B cell (primary cell): ENCODE measurements around the gene PRUNE2. TPM values are rescaled to one million over a fixed set of nuclear protein-coding genes. Genes with fewer than 3 reads are reported as not detected.

Source experiments
- ATAC-seq: fragments of 200-7000 bp; cut with Tn5 transposase; one replicate; pipeline ENCODE4 v1.10.0; 2021; ENCODE audit warnings: low read depth, mild to moderate bottlenecking, moderate number of reproducible peaks, moderate library complexity
- CTCF ChIA-PET: fragments of 350-600 bp; sonication (Branson Sonifier 250); formaldehyde crosslinking; loops from one replicate; lab custom pipeline; 2021; ENCODE audit warnings: antibody characterized with exemption, inconsistent platforms; lab: Charles Lee
- POLR2A ChIA-PET: fragments of 350-600 bp; sonication (Branson Sonifier 250); formaldehyde crosslinking; loops from one replicate; lab custom pipeline; 2021; ENCODE audit warnings: antibody characterized with exemption; lab: Charles Lee
- DNase-seq: peaks from one replicate; pipeline ENCODE4 v3.0.0; 2013
- H2AFZ ChIP-seq: 2 replicates; pipeline ENCODE4 v1.6.1; 2012; ENCODE audit warnings: mild to moderate bottlenecking, low read depth, low read length; ENCODE audit not compliant: insufficient read depth, poor library complexity, severe bottlenecking
- H3K27ac ChIP-seq, 2 donors: 1 replicate in 1 of 2; 2 replicates in 1 of 2; pipeline ENCODE4 v1.5.1; 2012 to 2013; ENCODE audit warnings: low read length in 2 of 2, mild to moderate bottlenecking in 2 of 2, moderate library complexity in 1 of 2
- H3K27me3 ChIP-seq, 4 experiments: fragments of 200-600 bp in 1 of 4; sonication (generic) in 1 of 4; replicated peaks in 1 of 4; 1 replicate in 2 of 4; 2 replicates in 2 of 4; pipeline versions ENCODE4 v1.6.1 to v1.7.0; 2013 to 2016; ENCODE audit warnings: low read length in 3 of 4, mild to moderate bottlenecking in 2 of 4, mixed read lengths in 1 of 4, moderate library complexity in 1 of 4; ENCODE audit not compliant: insufficient read depth in 4 of 4, control insufficient read depth in 3 of 4; ENCODE audit errors: control extremely low read depth in 1 of 4
- H3K36me3 ChIP-seq, 2 experiments: replicated peaks in 1 of 2; 1 replicate in 1 of 2; 2 replicates in 1 of 2; pipeline versions ENCODE4 v1.6.1 to v1.7.1; 2013; ENCODE audit warnings: low read length in 1 of 2; ENCODE audit not compliant: insufficient read depth in 2 of 2, control insufficient read depth in 1 of 2; ENCODE audit errors: control extremely low read depth in 1 of 2, extremely low read depth in 1 of 2
- H3K4me1 ChIP-seq, 2 donors: fragments of 200-600 bp in 1 of 2; sonication (generic) in 1 of 2; 1 replicate in 1 of 2; 2 replicates in 1 of 2; pipeline versions ENCODE4 v1.5.1 to v1.6.1; 2013 to 2017; ENCODE audit warnings: low read length in 2 of 2; ENCODE audit not compliant: control insufficient read depth in 2 of 2, insufficient read depth in 2 of 2
- H3K4me2 ChIP-seq: replicated peaks from 2 replicates; pipeline ENCODE3; 2012; ENCODE audit warnings: mild to moderate bottlenecking, low read depth, low read length; ENCODE audit not compliant: poor library complexity, severe bottlenecking
- H3K4me3 ChIP-seq, 5 experiments: fragments of 200-600 bp in 1 of 5; sonication (generic) in 1 of 5; 1 replicate in 3 of 5; 2 replicates in 2 of 5; pipeline versions ENCODE4 v1.5.1 to v1.7.0; 2011 to 2016; ENCODE audit warnings: low read length in 4 of 5, mild to moderate bottlenecking in 4 of 5, low read depth in 2 of 5, control low read depth in 1 of 5, moderate library complexity in 1 of 5; ENCODE audit not compliant: insufficient read depth in 1 of 5; ENCODE audit errors: control extremely low read depth in 1 of 5, extremely low read depth in 1 of 5
- H3K79me2 ChIP-seq: fragments of 200-600 bp; sonication (generic); one replicate; pipeline ENCODE4 v1.6.0; 2016; ENCODE audit warnings: low read length; ENCODE audit not compliant: control insufficient read depth, insufficient read depth
- H3K9ac ChIP-seq: fragments of 200-600 bp; sonication (generic); 2 replicates; pipeline ENCODE4 v1.6.1; 2017; ENCODE audit warnings: mild to moderate bottlenecking, low read length, moderate library complexity
- H3K9me3 ChIP-seq, 3 donors: one replicate each; pipeline versions ENCODE4 v1.6.1 to v1.7.1; 2013; ENCODE audit warnings: low read length in 2 of 3; ENCODE audit not compliant: control insufficient read depth in 2 of 3, insufficient read depth in 1 of 3; ENCODE audit errors: control extremely low read depth in 1 of 3
- H4K20me1 ChIP-seq: 2 replicates; pipeline ENCODE4 v1.6.0; 2012; ENCODE audit warnings: mild to moderate bottlenecking, low read length; ENCODE audit not compliant: insufficient read depth, control insufficient read depth, poor library complexity, severe bottlenecking
- H3K27ac Mint-ChIP-seq: one replicate; pipeline ENCODE4 v1.8.0; 2021; ENCODE audit warnings: mixed read lengths
- H3K27me3 Mint-ChIP-seq: one replicate; pipeline ENCODE4 v1.8.0; 2021; ENCODE audit warnings: mixed read lengths
- H3K4me1 Mint-ChIP-seq: one replicate; pipeline ENCODE4 v1.8.0; 2021; ENCODE audit warnings: mixed read lengths
- H3K4me3 Mint-ChIP-seq: one replicate; pipeline ENCODE4 v1.8.0; 2021; ENCODE audit warnings: mixed read lengths
- H3K9me3 Mint-ChIP-seq: one replicate; pipeline ENCODE4 v1.8.0; 2022; ENCODE audit warnings: mixed read lengths; ENCODE audit not compliant: insufficient read depth
- EZH2 ChIP-seq: IDR thresholded peaks from 2 replicates; pipeline ENCODE4 v1.6.1; 2012; ENCODE audit warnings: borderline replicate concordance, low read depth, mild to moderate bottlenecking, moderate library complexity, low read length; ENCODE audit not compliant: insufficient read depth, poor library complexity, severe bottlenecking
- WGBS: methylation state at CpG from one replicate; pipeline ENCODE4 v1.1.5; 2013; ENCODE audit warnings: missing lambda C conversion rate; ENCODE audit not compliant: insufficient coverage; 5-methylcytosine and 5-hydroxymethylcytosine counted together
- intact Hi-C: fragments of 100-400 bp; cut with micrococcal nuclease; formaldehyde crosslinking; loops from one replicate; pipeline ENCODE4 v1.10.0; 2022
- polyA plus RNA-seq: library from polyadenylated mRNA; depleted of rRNA; stranded (reverse); fragments of >200 nt; gene quantifications from 2 replicates; pipeline ENCODE4 v1.2.3, GENCODE V29; 2012
- total RNA-seq, 2 donors: library from RNA; stranded (reverse); fragments of 120-200 nt in 1 of 2; gene quantifications; 1 replicate in 1 of 2; 2 replicates in 1 of 2; pipeline versions ENCODE4 v1.2.3 to v1.2.4, GENCODE V29; 2013 to 2022
- TF ChIP-seq, protein P1 (sequence below): fragments of 200-600 bp; IDR thresholded peaks from one replicate; pipeline ENCODE4 v1.8.0; 2022; ENCODE audit warnings: antibody characterized with exemption, mild to moderate bottlenecking

The PRUNE2 gene
- total and polyA plus RNA-seq, 2 donors (not counting 1 experiment from before 2014, with no cell fraction given), result 0.12 TPM; not detected in 1

DNA sequence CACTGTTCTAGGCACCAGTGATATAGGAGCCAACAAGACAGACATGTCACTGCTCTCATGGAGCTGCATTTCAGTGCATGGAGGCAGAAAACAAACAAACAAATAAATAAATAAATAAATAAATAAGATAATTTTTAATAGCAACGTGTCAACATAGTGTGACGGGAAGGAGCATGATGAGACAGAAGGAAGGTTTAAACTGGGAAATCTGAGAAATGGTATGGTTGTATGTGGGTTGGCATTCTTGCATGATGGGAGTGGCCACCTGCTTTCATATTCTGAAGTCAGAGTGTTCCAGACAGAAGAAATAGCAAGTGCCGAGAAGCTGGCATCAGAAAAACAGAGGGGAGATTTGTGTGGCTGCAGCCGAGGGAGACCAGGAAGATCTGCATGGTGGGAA lies 141.8 kb downstream of the PRUNE2 start, which contains the start of gene PCA3:
Gene PCA3, plus strand, starts transcription at position 301 of the 400 bp plus-strand sequence.
- H2AFZ ChIP-seq, result no peak within 1 kb of the TSS
- H3K27me3 Mint-ChIP-seq, result peaks cover 8% of the 10 kb centered on the region
- no peak within 1 kb of the TSS for H3K9ac ChIP-seq
- WGBS, result 96% methylated on average over 4 of the region's 4 CpGs
- no peak within 1 kb of the TSS for H3K4me2 ChIP-seq
- intact Hi-C loops, result no loop called here
- TF ChIP-seq, protein P1, sequence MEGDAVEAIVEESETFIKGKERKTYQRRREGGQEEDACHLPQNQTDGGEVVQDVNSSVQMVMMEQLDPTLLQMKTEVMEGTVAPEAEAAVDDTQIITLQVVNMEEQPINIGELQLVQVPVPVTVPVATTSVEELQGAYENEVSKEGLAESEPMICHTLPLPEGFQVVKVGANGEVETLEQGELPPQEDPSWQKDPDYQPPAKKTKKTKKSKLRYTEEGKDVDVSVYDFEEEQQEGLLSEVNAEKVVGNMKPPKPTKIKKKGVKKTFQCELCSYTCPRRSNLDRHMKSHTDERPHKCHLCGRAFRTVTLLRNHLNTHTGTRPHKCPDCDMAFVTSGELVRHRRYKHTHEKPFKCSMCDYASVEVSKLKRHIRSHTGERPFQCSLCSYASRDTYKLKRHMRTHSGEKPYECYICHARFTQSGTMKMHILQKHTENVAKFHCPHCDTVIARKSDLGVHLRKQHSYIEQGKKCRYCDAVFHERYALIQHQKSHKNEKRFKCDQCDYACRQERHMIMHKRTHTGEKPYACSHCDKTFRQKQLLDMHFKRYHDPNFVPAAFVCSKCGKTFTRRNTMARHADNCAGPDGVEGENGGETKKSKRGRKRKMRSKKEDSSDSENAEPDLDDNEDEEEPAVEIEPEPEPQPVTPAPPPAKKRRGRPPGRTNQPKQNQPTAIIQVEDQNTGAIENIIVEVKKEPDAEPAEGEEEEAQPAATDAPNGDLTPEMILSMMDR, result no peak
- no peak for TF ChIP-seq EZH2
- H3K4me3 ChIP-seq, result no peak within 1 kb of the TSS
- no peak for ATAC-seq
- no peak within 1 kb of the TSS for H3K4me3 Mint-ChIP-seq
- no peaks in the 10 kb centered on the region for H3K27me3 ChIP-seq
- peaks cover 20% of the 10 kb centered on the region for H3K4me1 Mint-ChIP-seq
- POLR2A ChIA-PET, result no interaction called here
- no peaks in the 10 kb centered on the region for H3K79me2 ChIP-seq
- peaks cover 17 to 18% of the 10 kb centered on the region in 2 donors for H3K4me1 ChIP-seq
- no peak for DNase-seq
- H3K27ac Mint-ChIP-seq, result no peak within 1 kb of the TSS
- H3K9me3 Mint-ChIP-seq, result no peaks in the 10 kb centered on the region
- no peaks in the 10 kb centered on the region for H3K36me3 ChIP-seq
- H3K9me3 ChIP-seq, result no peaks in the 10 kb centered on the region
- no peaks in the 10 kb centered on the region for H4K20me1 ChIP-seq
- no peak within 1 kb of the TSS for H3K27ac ChIP-seq
- CTCF ChIA-PET, result no interaction called here

DNA sequence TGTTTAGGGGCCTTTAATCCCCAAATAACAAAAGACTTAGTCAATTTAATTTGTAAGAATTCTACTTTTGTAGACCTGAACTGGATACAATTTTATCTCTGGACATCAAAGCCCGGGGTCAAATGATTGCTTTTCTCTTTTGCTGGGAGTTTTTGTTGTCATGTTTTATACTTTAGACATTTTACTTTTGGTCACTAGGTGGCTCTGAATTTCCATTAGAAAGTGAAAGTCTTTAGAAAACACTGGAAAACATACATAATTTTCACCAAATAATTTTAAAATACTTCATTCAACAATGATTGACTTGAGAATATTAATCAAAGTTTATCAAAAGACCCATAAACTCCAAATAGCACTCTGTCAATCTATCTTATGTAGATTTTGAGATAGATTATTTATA lies 144.5 kb downstream of the PRUNE2 start:
- WGBS, result no CpG with 5 or more reads among the region's 1 CpG
- no peaks in the 10 kb centered on the region for H4K20me1 ChIP-seq
- no peaks in the 10 kb centered on the region for H3K79me2 ChIP-seq
- no peak overlapping the region for H3K4me2 ChIP-seq
- H3K36me3 ChIP-seq, result no peaks in the 10 kb centered on the region
- ChIA-PET POLR2A (no interaction called here), CTCF (no interaction called here)
- peaks cover 2% of the 10 kb centered on the region for H3K27me3 Mint-ChIP-seq
- no peaks in the 10 kb centered on the region for H3K27me3 ChIP-seq
- intact Hi-C loops, result loop anchor here (2.0 kb wide), 1 partner anchor 389 kb away; no protein-coding TSS in a partner anchor
- no peak for TF ChIP-seq EZH2
- TF ChIP-seq, protein P1, result no peak
- DNase-seq (no peak), ATAC-seq (no peak)
- peaks cover 40% of the 10 kb centered on the region for H3K4me1 Mint-ChIP-seq
- no peak overlapping the region for H3K4me3 ChIP-seq
- H3K9me3 ChIP-seq, result no peaks in the 10 kb centered on the region
- no peak overlapping the region for H3K4me3 Mint-ChIP-seq
- no peak overlapping the region for H3K27ac Mint-ChIP-seq
- no peak overlapping the region for H3K27ac ChIP-seq
- H2AFZ ChIP-seq, result no peak overlapping the region
- H3K9me3 Mint-ChIP-seq, result no peaks in the 10 kb centered on the region
- H3K9ac ChIP-seq, result no peak overlapping the region
- peaks cover 26 to 34% of the 10 kb centered on the region in 2 donors for H3K4me1 ChIP-seq
